Sigmoid colon (tissue), 7 donors: ENCODE results near the gene P2RY1. TPM values are rescaled to one million over a fixed set of nuclear protein-coding genes. Genes with fewer than 3 reads are reported as not detected.
"Not testable (repeated sequence)": the region's sequence is repeated elsewhere in the genome, so short reads cannot be mapped to it uniquely, and the experiment has no call there.

Experiments used
- DNase-seq: peaks from one replicate; pipeline ENCODE4 v3.0.0-alpha.2; 2019
- H3K27ac ChIP-seq, 4 donors: fragments of 200-600 bp; sonication (generic); one replicate each; pipeline ENCODE4 v1.5.1; 2016 to 2019; ENCODE audit warnings: mild to moderate bottlenecking in 1 of 4
- H3K27me3 ChIP-seq, 3 donors: fragments of 200-600 bp; sonication (generic); one replicate each; pipeline ENCODE4 v1.5.1; 2019; ENCODE audit warnings: mild to moderate bottlenecking in 1 of 3
- H3K36me3 ChIP-seq, 4 donors: fragments of 200-600 bp; sonication (generic); one replicate each; pipeline ENCODE4 v1.5.1; 2016 to 2019
- H3K4me1 ChIP-seq, 4 donors: fragments of 200-600 bp; sonication (generic); one replicate each; pipeline ENCODE4 v1.5.1; 2017 to 2019
- H3K4me3 ChIP-seq, 4 donors: fragments of 200-600 bp; sonication (generic); one replicate each; pipeline ENCODE4 v1.5.1; 2017 to 2019; ENCODE audit warnings: mild to moderate bottlenecking in 2 of 4, moderate library complexity in 1 of 4
- H3K9me3 ChIP-seq, 4 donors: fragments of 200-600 bp in 3 of 4; sonication (generic) in 3 of 4; one replicate each; pipeline versions ENCODE4 v1.5.1 to v1.6.1; 2013 to 2019
- CTCF ChIP-seq, 4 experiments: fragments of 450-650 bp in 3 of 4; fragments of 200-600 bp in 1 of 4; IDR thresholded peaks; one replicate each; pipeline ENCODE4 v1.5.1; 2016 to 2019; ENCODE audit warnings: antibody characterized with exemption in 4 of 4, mild to moderate bottlenecking in 3 of 4, moderate library complexity in 2 of 4
- EP300 ChIP-seq, 4 donors: sonication (generic); formaldehyde crosslinking; IDR thresholded peaks; one replicate each; pipeline ENCODE4 v1.6.1; 2017; ENCODE audit warnings: antibody characterized with exemption in 4 of 4
- POLR2A ChIP-seq, 2 donors: fragments of 450-650 bp; IDR thresholded peaks; one replicate each; pipeline ENCODE4 v1.6.1; 2016; ENCODE audit warnings: antibody characterized with exemption in 2 of 2, mild to moderate bottlenecking in 2 of 2, moderate library complexity in 2 of 2
- POLR2AphosphoS5 ChIP-seq, 4 donors: sonication (generic); formaldehyde crosslinking; IDR thresholded peaks; one replicate each; pipeline ENCODE4 v1.6.1; 2017; ENCODE audit warnings: antibody characterized with exemption in 4 of 4
- WGBS, 2 donors: extraction: QIAGEN DNeasy Blood & Tissue Kit; methylation state at CpG; one replicate each; pipeline ENCODE4 v1.1.7; 2013; 5-methylcytosine and 5-hydroxymethylcytosine counted together
- intact Hi-C: fragments of 100-400 bp; cut with DNase I; formaldehyde crosslinking; loops from one replicate; pipeline ENCODE4 v1.15.1; 2023
- polyA plus RNA-seq, 3 donors: library from polyadenylated mRNA; stranded (reverse); fragments of 200-250 nt; gene quantifications; one replicate each; pipeline ENCODE4 v1.2.3, GENCODE V29; 2013
- total RNA-seq, 4 donors: library from RNA; depleted of rRNA; stranded (reverse); fragments of >200 nt; gene quantifications; one replicate each; pipeline ENCODE4 v1.1.0, GENCODE V29; 2016
- donor health status: healthy with polysubstance abuse.
- donor health status: Bipolar disorder and iron deficiency.
- donor health status: healthy.

The P2RY1 gene
- total and polyA plus RNA-seq, 7 donors = 2.5 to 55.6 (median 21.4) TPM

- H3K4me3 ChIP-seq = peak overlapping the region in 1 of 4 donors; percentile 70
- WGBS, 2 donors = 34 to 51% methylated on average over 1 of the region's 1 CpG
- peaks cover 0 to 2% (median 0%) of the 10 kb centered on the region in 4 donors for H3K4me1 ChIP-seq
- H3K9me3 ChIP-seq = no peaks in the 10 kb centered on the region
- peaks cover 0 to 7% (median 0%) of the 10 kb centered on the region in 3 donors for H3K27me3 ChIP-seq
- H3K27ac ChIP-seq = no peak overlapping the region
- no peak for DNase-seq
- no peaks in the 10 kb centered on the region for H3K36me3 ChIP-seq
- TF ChIP-seq EP300 (IDR thresholded peaks at IDR 0.05) (no peak), POLR2AphosphoS5 (IDR thresholded peaks at IDR 0.05) (no peak), POLR2A (IDR thresholded peaks at IDR 0.05) (no peak), CTCF (IDR thresholded peaks at IDR 0.05) (no peak)
- intact Hi-C loops = no loop called here
These were observed 6.2 kb downstream of the P2RY1 start for GRCh38 chr3:152841131-152841530.

GRCh38 chr3:152842413-152842812, 7.5 kb downstream of the P2RY1 start:
- TF ChIP-seq POLR2AphosphoS5 (IDR thresholded peaks at IDR 0.05) = no peak
- no peak for TF ChIP-seq EP300 (IDR thresholded peaks at IDR 0.05)
- no peak for TF ChIP-seq POLR2A (IDR thresholded peaks at IDR 0.05)
- TF ChIP-seq CTCF (IDR thresholded peaks at IDR 0.05) = no peak
- no peaks in the 10 kb centered on the region for H3K27me3 ChIP-seq
- peak overlapping the region in 1 of 4 donors; percentile 70 for H3K4me3 ChIP-seq
- no peaks in the 10 kb centered on the region for H3K36me3 ChIP-seq
- no peaks in the 10 kb centered on the region for H3K9me3 ChIP-seq
- H3K27ac ChIP-seq = no peak overlapping the region
- intact Hi-C loops = no loop called here
- DNase-seq = no peak
- H3K4me1 ChIP-seq = no peaks in the 10 kb centered on the region

- H3K27ac ChIP-seq = no peak overlapping the region
- no peaks in the 10 kb centered on the region for H3K9me3 ChIP-seq
- DNase-seq = no peak
- TF ChIP-seq CTCF (IDR thresholded peaks at IDR 0.05) (no peak), POLR2A (IDR thresholded peaks at IDR 0.05) (no peak), EP300 (IDR thresholded peaks at IDR 0.05) (no peak), POLR2AphosphoS5 (IDR thresholded peaks at IDR 0.05) (no peak)
- H3K4me1 ChIP-seq = no peaks in the 10 kb centered on the region
- no peak overlapping the region for H3K4me3 ChIP-seq
- H3K27me3 ChIP-seq = no peaks in the 10 kb centered on the region
- H3K36me3 ChIP-seq = no peaks in the 10 kb centered on the region
- intact Hi-C loops = no loop called here
These were observed 9.0 kb downstream of the P2RY1 start for GRCh38 chr3:152843955-152844354.

- H3K36me3 ChIP-seq, H3K4me3 ChIP-seq, intact Hi-C loops, H3K9me3 ChIP-seq, DNase-seq, H3K27me3 ChIP-seq, H3K4me1 ChIP-seq, H3K27ac ChIP-seq: not testable (repeated sequence)
- 95 to 96% methylated on average over 3 of the region's 3 CpGs for WGBS, 2 donors
These were observed 11.8 kb downstream of the P2RY1 start for GRCh38 chr3:152846572-152847202.

- H3K27me3 ChIP-seq, H3K36me3 ChIP-seq, DNase-seq, H3K9me3 ChIP-seq, H3K4me1 ChIP-seq, intact Hi-C loops, H3K4me3 ChIP-seq, H3K27ac ChIP-seq: not testable (repeated sequence)
- 94% methylated on average over 1 of the region's 1 CpG for WGBS, 2 donors
These were observed 12.7 kb downstream of the P2RY1 start for GRCh38 chr3:152847599-152847998.

GRCh38 chr3:152849996-152850578, 15.2 kb downstream of the P2RY1 start:
- Histone ChIP-seq H3K27me3 (no peaks in the 10 kb centered on the region), H3K27ac (no peak overlapping the region), H3K9me3 (no peaks in the 10 kb centered on the region), H3K36me3 (no peaks in the 10 kb centered on the region), H3K4me1 (no peaks in the 10 kb centered on the region), H3K4me3 (no peak overlapping the region)
- intact Hi-C loops = no loop called here
- no peak for DNase-seq
- TF ChIP-seq EP300 (IDR thresholded peaks at IDR 0.05) = no peak
- WGBS, 2 donors = 88 to 93% methylated on average over 2 of the region's 2 CpGs
